Kidney glomerular epithelial cell (primary cell): ENCODE results near the gene DMXL1.
A peak's percentile ranks its signal among the peaks of the same experiment; 100 is the strongest.

Source experiments
- DNase-seq: peaks from one replicate; lab custom pipeline; 2025; lab: John Stamatoyannopoulos, UW

Gene DMXL1

GRCh38 chr5:119270960-119271757, 200.3 kb downstream of the DMXL1 start:
- no peak for DNase-seq

GRCh38 chr5:119271758-119272730, 201.2 kb downstream of the DMXL1 start:
- no peak for DNase-seq

- no peak for DNase-seq
Observed at GRCh38 chr5:119273391-119273839, 202.5 kb downstream of the DMXL1 start.

GRCh38 chr5:119274030-119274766, 203.3 kb downstream of the DMXL1 start:
- peak; percentile 58 for DNase-seq

GRCh38 chr5:119274767-119275130, 203.9 kb downstream of the DMXL1 start:
- DNase-seq, result peak; percentile 59

DNA sequence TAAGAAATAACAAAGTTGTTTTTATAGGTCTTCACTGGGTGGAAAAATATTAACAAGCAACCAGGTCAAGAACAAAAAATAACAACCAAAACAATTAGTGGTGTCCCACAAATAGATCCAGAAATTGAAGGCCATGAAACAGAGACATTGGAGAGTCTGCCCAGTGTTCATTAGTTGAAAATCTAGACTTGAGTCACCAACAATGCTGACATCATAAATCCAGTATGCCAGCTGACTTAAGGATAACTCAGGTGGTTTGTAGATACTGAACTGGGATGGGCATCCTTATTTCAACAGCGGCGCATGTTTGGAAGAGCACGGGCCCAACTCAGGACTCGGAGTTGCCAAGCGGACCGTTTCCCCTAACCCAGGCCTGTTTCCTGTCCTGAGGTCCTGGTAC, 204.3 kb downstream of the DMXL1 start:
- DNase-seq, result peak; percentile 52

DNA sequence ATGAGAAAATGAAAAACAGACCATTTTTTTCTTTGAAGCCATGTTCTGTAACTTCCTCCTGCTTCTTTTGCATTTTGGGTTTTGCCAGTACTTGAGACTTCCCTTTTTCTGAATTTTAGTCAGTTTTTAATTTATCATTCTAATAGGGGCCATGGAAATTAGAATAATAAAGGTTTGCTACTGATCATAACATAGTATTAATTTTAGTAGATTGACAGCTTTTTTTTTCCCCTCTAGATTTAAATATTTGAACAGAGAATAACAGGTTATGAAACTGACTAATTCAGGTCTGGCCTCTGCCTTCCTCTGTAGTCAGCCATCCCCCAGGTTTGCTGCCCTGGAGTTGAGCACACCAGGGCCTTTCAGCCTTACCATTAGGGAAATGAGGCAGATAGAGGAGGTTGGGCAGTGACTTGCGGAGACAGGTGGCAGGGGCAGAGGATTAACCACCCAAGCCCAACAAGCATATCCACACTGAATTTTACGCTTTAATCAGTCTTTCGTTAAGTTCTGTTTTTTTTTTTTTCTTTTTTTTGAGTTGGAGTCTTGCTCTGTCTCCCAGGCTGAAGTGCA, 204.8 kb downstream of the DMXL1 start:
- no peak for DNase-seq

- no peak for DNase-seq
Observed at GRCh38 chr5:119276978-119277377, 206.1 kb downstream of the DMXL1 start.

- no peak for DNase-seq
Observed at GRCh38 chr5:119279093-119279492, 208.2 kb downstream of the DMXL1 start.

- no peak for DNase-seq
Observed at GRCh38 chr5:119280380-119280779, 209.5 kb downstream of the DMXL1 start.

- DNase-seq, result no peak
Observed at GRCh38 chr5:119282628-119283027, 211.7 kb downstream of the DMXL1 start.

DNA sequence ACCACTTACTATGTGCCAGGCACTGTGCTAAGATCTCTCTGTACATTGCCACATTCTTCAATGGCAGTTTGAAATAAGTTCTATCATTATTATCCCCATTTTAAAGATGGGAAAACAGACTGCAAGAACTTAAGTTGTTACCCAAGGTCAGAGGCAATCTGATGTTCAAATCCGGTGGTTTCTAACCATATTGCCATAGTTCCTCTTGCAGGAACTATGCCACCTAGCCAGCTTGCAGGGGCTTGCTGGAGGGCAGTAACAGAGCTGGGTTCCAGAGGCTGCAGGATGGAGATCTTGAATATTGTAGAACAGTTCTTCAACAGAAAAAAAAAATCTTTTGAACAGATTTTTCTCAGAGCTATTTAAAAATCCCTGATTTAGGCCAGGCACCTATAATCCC, 213.1 kb downstream of the DMXL1 start:
- DNase-seq, result no peak

DNA sequence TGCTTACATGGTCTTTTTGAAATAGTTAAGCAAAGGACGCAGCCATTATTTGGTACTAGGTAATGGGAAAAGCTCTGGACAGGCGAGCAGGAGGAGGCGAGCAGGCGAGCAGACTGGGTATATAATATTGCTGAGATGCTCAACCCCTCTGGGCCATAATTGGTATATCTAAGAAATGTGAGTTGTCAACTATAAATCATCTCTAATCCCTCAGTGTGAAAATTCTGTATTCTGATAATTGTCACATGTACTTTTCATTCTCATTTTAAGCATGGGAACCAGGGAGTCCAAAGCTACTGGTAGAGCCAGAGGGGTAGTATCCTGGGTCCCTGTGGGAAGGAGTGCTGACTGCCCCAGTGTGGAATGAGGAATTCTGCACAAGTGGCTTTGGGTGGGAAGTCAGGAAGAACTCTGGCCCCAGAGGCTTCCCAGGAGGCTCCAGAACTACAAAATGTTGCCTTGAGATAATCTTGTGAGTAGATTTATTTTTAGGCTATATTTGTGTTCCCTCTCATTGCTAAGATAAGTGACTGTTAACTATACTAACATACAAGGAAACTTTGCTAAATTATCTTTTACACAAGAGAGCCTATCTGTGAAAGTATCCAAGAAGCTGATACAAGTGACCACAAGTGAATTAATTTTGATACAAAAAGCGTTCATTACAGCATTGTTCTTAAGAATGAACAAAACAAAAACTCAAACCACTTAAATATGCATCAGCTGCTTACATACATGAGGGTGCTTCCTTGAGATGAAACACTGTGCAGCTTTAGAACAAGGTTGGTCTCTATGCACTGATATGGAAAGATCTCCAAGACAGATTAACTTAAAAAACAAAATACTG, 214.4 kb downstream of the DMXL1 start:
- peak; percentile 25 for DNase-seq

DNA sequence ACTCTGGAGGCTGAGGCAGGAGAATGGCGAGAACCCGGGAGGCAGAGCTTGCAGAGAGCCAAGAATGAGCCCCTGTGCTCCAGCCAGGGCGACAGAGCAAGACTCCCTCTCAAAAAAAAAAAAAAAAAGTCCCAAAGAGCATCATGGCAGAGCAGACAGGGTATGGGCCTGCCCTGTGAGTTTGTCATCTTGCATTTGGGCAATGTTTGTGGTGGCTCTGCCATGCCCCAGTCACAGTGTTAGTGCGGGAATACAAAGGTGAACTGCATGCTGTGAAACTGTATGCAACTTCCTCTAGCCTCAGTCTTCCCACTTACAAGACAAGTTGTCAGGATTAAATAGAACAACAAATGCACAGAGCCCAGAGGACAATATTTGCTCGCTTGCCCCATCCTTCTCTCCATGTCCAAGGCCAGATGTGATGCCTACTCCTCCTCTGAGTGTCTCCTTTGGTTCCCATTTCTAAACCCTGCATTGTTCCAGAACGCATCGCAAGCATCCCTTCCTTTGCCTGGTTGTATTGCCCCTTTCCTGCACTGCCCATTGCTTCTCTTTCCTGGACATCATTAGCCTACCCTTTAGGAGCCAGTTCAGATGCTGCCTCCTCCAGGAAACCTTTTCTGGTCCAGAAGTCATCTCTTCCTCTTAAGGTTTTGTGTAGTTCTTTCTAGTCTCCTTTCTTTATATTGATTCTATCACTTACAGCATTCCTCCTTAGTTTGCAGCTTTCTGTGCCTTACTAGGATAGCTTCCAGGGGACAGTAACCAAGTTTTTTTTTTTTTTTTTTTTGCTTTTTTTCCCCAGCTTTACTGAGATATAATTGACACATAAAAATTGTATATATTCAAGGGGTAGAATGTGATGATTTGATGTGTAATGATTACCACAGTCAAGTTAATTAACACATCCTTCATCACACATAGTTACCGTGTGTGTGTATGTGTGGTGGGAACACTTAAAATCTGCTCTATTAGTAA, 215.9 kb downstream of the DMXL1 start:
- DNase-seq, result no peak

DNA sequence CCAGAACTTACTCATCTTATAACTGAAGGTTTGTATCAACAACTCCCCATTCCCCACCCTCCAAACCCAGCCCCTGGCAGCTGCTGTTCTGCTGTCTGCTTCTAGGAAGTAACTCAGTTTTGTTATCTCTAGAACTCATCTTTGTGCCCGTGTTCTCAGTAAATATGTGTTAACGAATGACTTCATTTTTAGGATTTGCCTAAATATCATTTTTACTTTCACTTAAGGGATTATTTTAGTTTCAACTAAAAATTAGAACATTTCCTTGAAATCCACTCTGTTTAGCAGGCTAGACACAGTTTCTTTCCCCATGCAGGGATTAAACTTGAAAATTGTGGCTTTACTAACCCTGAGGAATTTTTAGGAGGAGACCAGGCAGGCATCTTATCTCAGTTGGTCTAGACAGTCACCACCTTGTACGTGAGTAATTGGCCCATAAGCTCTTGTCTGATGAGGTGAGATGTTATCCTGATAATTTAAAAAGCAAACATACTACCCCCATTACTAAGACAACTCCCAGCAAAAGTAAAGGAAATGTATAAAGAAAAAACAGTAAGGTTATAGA, 216.7 kb downstream of the DMXL1 start:
- peak; percentile 90 for DNase-seq

DNA sequence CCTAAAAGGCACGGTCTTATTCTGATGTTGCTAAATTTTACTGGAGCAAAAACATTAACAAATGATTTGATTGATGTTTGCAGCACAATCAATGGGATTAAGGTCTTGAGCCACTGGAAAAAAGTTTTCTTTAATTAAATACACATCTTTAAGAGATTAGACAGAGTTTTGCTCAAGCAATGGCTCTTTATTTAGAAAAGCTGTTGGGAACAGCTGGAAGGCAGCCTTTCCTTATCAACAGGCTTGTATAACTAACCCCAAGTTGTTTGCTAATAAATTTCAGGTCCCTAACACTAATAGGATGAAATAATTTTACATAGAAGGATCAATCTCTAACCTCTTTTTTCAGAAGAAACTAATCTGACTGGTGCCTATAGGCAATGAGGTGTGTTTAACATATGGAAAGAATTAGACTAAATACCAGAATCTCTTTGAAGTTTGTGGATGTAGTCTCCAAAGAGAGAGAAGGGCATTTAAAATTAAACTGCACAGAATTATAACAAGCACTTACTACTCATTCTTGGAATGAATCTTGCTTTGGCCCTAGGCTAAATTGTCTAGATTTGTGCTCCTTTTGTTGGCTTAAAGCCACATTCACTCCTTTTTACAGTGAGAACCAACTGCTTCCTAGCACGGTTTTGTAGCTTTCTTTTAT, 217.6 kb downstream of the DMXL1 start:
- DNase-seq, result peak; percentile 21

DNA sequence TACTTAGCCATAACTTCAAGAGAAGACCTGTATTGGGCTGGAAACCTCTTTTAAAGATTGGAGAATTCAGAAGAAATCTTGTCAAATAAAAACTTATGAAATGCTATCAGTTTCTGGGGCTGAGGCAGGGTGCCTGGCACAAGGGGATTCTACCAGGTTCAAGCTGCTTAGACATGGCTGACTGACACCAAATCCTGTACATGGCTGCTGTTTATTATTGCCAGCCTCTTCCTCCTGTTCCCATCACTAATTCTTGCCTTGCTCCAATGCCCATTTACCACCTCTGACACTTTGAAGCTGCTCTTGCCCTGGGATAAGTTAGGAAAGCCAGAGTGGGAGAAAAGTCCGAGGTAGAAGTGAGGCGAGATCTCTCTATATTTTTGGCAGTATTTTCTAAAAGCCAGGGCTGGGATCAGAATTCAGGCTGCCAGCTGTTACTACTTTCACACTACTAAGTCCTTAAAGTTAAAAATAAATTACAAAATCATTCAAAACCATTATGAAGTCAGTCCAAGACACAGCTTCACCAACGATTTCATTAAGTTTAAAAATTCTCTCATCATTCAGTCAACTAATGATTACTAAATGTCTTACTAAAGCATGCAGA, 218.7 kb downstream of the DMXL1 start:
- DNase-seq, result no peak

GRCh38 chr5:119290161-119290569, 219.3 kb downstream of the DMXL1 start:
- DNase-seq, result no peak
